HepG2 (cell line): ENCODE data around the gene WDR5B. TPM values are rescaled to one million over a fixed set of nuclear protein-coding genes. Genes with fewer than 3 reads are reported as not detected.
A peak's percentile ranks its signal among the peaks of the same experiment; 100 is the strongest.

ENCODE experiments used
- DMAP1 ChIP-seq: IDR thresholded peaks from 2 replicates; pipeline ENCODE4 v1.6.1; 2016
- ESRRA ChIP-seq: sonication (generic); formaldehyde crosslinking; IDR thresholded peaks from 2 replicates; pipeline ENCODE4 v1.5.1; 2020; ENCODE audit warnings: mild to moderate bottlenecking, low read depth, missing genetic modification reagents
- MEIS1 ChIP-seq: sonication (generic); formaldehyde crosslinking; IDR thresholded peaks from 2 replicates; pipeline ENCODE4 v1.9.0; 2021; ENCODE audit warnings: mild to moderate bottlenecking, missing genetic modification reagents, moderate library complexity, borderline replicate concordance
- NFE2L2 ChIP-seq: fragments of 150-350 bp; IDR thresholded peaks from 2 replicates; pipeline ENCODE4 v1.6.1; 2014; ENCODE audit warnings: low read length
- PPARG ChIP-seq: conservative IDR thresholded peaks from 2 replicates; pipeline ENCODE4 v1.6.1; 2016; ENCODE audit warnings: missing biosample characterization, missing genetic modification reagents
- SOX13 ChIP-seq, 3 experiments: fragments of 450-650 bp in 1 of 3; sonication (generic) in 1 of 3; formaldehyde crosslinking in 1 of 3; IDR thresholded peaks in 2 of 3; conservative IDR thresholded peaks in 1 of 3; 2 replicates each; pipeline versions ENCODE4 v1.5.0 to v1.6.1; 2016 to 2020; ENCODE audit warnings: antibody characterized with exemption in 1 of 3, mild to moderate bottlenecking in 1 of 3, missing compliant biosample characterization in 1 of 3, missing genetic modification reagents in 1 of 3, moderate library complexity in 1 of 3
- ZBTB38 ChIP-seq: sonication (generic); formaldehyde crosslinking; IDR thresholded peaks from 2 replicates; pipeline ENCODE4 v1.5.1; 2020; ENCODE audit warnings: mild to moderate bottlenecking, missing genetic modification reagents
- ZNF264 ChIP-seq: sonication (generic); formaldehyde crosslinking; IDR thresholded peaks from 2 replicates; pipeline ENCODE4 v1.4.0; 2020; ENCODE audit warnings: missing genetic modification reagents
- ZNF775 ChIP-seq: sonication (generic); formaldehyde crosslinking; IDR thresholded peaks from 2 replicates; pipeline ENCODE4 v1.4.0; 2020; ENCODE audit warnings: missing genetic modification reagents, mild to moderate bottlenecking, moderate library complexity, borderline replicate concordance
- polyA plus RNA-seq, 8 experiments: library from polyadenylated mRNA; depleted of rRNA in 3 of 8; stranded (reverse) in 7 of 8; unstranded in 1 of 8; fragments of >200 nt; fragmentation: Illumina TruSeq in 4 of 8; extraction: Trizol in 4 of 8; gene quantifications; 2 replicates each; pipeline versions ENCODE4 v1.2.1 to v1.2.3, GENCODE V29; 2011 to 2016; ENCODE audit warnings: low read depth in 4 of 8, missing spikeins in 1 of 8, mixed read lengths in 1 of 8; ENCODE audit not compliant: insufficient read depth in 1 of 8
- total RNA-seq, 5 experiments: library from RNA; depleted of rRNA; stranded (reverse); fragments of >200 nt; fragmentation: Illumina TruSeq; extraction: Trizol; gene quantifications; 2 replicates each; pipeline ENCODE4 v1.2.3, GENCODE V29; 2016; ENCODE audit warnings: low read depth in 1 of 5
- TF ChIP-seq, protein P1 (sequence below): sonication (generic); formaldehyde crosslinking; IDR thresholded peaks from 2 replicates; pipeline ENCODE4 v1.4.0; 2020; ENCODE audit warnings: mild to moderate bottlenecking, missing genetic modification reagents
- TF ChIP-seq, protein P2 (sequence below), 2 experiments: sonication (generic) in 1 of 2; formaldehyde crosslinking in 1 of 2; IDR thresholded peaks; 2 replicates each; pipeline versions ENCODE4 v1.4.0 to v1.6.1; 2016 to 2020; ENCODE audit warnings: borderline replicate concordance in 1 of 2, low read depth in 1 of 2, mild to moderate bottlenecking in 1 of 2, missing genetic modification reagents in 1 of 2
- TF ChIP-seq, protein P3 (sequence below): sonication (generic); formaldehyde crosslinking; IDR thresholded peaks from 2 replicates; pipeline ENCODE4 v1.5.0; 2020; ENCODE audit warnings: mild to moderate bottlenecking, missing genetic modification reagents, borderline replicate concordance

Gene WDR5B
- total and polyA plus RNA-seq, 2 of the 13 experiments (the other 11 are each of a cell fraction or from before 2014, with no cell fraction given), result 2.5 to 3.6 TPM

DNA sequence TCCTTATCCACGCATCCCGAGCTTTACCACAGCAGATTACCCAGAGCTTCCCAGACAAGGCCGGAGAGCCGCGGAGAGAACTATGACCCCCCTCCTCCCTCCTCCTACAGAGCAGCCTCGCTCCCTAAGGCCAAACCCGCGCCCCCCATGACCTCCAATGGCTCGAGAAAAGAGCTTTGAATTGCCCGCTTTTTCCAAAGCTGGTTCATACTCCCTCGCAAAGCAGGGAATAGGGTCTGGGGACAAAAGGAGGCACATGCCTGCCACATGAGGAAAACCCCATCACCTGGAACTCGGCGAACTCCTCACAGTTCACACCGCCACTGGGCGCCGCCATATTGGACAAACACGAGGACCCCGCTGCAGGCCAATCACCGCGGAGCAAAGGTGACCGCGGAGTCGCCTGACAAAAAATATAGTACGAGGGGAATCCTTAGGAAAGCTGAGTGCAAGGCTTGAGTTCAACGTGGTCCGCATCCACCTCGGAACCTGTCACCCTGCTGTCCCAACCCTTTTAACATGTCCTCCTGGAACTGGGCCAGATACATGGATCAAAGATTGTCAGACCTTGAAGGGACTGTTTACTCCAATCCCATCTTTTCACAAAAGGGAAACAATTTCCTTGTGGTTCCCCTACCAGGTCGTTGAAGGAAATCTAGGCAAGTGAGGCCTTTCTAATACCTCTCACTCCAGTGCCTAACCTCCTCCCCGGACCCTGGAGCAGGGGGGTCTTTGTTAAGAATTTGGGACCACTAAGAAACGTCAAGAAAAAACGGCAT lies 32.8 kb downstream of the WDR5B start, which contains the start of gene MIX23 (continued):
- TF ChIP-seq, protein P1, sequence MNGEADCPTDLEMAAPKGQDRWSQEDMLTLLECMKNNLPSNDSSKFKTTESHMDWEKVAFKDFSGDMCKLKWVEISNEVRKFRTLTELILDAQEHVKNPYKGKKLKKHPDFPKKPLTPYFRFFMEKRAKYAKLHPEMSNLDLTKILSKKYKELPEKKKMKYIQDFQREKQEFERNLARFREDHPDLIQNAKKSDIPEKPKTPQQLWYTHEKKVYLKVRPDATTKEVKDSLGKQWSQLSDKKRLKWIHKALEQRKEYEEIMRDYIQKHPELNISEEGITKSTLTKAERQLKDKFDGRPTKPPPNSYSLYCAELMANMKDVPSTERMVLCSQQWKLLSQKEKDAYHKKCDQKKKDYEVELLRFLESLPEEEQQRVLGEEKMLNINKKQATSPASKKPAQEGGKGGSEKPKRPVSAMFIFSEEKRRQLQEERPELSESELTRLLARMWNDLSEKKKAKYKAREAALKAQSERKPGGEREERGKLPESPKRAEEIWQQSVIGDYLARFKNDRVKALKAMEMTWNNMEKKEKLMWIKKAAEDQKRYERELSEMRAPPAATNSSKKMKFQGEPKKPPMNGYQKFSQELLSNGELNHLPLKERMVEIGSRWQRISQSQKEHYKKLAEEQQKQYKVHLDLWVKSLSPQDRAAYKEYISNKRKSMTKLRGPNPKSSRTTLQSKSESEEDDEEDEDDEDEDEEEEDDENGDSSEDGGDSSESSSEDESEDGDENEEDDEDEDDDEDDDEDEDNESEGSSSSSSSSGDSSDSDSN (CRISPR knock-in tag), result peak; percentile 68
- TF ChIP-seq ZNF775 (CRISPR knock-in tag) (0 out of 2 replicates have a peak, but pooled peaks have one; percentile 71), MEIS1 (CRISPR knock-in tag) (peak; percentile 83; the same call in 1 of the 2 replicates), ESRRA (0 out of 2 replicates have a peak, but pooled peaks have one; percentile 28), ZNF264 (CRISPR knock-in tag) (no peak), DMAP1 (CRISPR knock-in tag) (peak; percentile 82), SOX13 (IDR thresholded peaks at IDR 0.05) (0 out of 2 replicates have a peak, but pooled peaks have one; percentile 29), SOX13 (CRISPR knock-in tag; conservative IDR thresholded peaks at IDR 0.05 in 1 of 2, IDR thresholded peaks at IDR 0.05 in 1 of 2) (peak in 1 of 2 experiments; percentile 9; a peak in 1 of 4 replicates), PPARG (CRISPR knock-in tag) (0 out of 2 replicates have a peak, but pooled peaks have one; percentile 15), NFE2L2 (no peak), ZBTB38 (CRISPR knock-in tag) (peak; percentile 85)
- TF ChIP-seq, protein P2, sequence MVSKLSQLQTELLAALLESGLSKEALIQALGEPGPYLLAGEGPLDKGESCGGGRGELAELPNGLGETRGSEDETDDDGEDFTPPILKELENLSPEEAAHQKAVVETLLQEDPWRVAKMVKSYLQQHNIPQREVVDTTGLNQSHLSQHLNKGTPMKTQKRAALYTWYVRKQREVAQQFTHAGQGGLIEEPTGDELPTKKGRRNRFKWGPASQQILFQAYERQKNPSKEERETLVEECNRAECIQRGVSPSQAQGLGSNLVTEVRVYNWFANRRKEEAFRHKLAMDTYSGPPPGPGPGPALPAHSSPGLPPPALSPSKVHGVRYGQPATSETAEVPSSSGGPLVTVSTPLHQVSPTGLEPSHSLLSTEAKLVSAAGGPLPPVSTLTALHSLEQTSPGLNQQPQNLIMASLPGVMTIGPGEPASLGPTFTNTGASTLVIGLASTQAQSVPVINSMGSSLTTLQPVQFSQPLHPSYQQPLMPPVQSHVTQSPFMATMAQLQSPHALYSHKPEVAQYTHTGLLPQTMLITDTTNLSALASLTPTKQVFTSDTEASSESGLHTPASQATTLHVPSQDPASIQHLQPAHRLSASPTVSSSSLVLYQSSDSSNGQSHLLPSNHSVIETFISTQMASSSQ (IDR thresholded peaks at IDR 0.05; ENCODE audit: low read depth), result no peak
- TF ChIP-seq, protein P2 (CRISPR knock-in tag; IDR thresholded peaks at IDR 0.05; ENCODE audit: borderline replicate concordance), result peak; percentile 71; the same call in 1 of the 2 replicates
- TF ChIP-seq, protein P3, sequence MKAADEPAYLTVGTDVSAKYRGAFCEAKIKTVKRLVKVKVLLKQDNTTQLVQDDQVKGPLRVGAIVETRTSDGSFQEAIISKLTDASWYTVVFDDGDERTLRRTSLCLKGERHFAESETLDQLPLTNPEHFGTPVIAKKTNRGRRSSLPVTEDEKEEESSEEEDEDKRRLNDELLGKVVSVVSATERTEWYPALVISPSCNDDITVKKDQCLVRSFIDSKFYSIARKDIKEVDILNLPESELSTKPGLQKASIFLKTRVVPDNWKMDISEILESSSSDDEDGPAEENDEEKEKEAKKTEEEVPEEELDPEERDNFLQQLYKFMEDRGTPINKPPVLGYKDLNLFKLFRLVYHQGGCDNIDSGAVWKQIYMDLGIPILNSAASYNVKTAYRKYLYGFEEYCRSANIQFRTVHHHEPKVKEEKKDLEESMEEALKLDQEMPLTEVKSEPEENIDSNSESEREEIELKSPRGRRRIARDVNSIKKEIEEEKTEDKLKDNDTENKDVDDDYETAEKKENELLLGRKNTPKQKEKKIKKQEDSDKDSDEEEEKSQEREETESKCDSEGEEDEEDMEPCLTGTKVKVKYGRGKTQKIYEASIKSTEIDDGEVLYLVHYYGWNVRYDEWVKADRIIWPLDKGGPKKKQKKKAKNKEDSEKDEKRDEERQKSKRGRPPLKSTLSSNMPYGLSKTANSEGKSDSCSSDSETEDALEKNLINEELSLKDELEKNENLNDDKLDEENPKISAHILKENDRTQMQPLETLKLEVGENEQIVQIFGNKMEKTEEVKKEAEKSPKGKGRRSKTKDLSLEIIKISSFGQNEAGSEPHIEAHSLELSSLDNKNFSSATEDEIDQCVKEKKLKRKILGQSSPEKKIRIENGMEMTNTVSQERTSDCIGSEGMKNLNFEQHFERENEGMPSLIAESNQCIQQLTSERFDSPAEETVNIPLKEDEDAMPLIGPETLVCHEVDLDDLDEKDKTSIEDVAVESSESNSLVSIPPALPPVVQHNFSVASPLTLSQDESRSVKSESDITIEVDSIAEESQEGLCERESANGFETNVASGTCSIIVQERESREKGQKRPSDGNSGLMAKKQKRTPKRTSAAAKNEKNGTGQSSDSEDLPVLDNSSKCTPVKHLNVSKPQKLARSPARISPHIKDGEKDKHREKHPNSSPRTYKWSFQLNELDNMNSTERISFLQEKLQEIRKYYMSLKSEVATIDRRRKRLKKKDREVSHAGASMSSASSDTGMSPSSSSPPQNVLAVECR (CRISPR knock-in tag), result peak; percentile 76; the same call in 1 of the 2 replicates
